ENCODE data around the gene MAD2L2. TPM values are rescaled to one million over a fixed set of nuclear protein-coding genes. Genes with fewer than 3 reads are reported as not detected.

MAD2L2 gene
- total and polyA plus RNA-seq, 9 donors, result 25.1 to 39.9 (median 32.1) TPM

GRCh38 chr1:11684070-11684469, 3.1 kb upstream of the MAD2L2 start:
- H3K27me3 ChIP-seq (ENCODE audit: control insufficient read depth, insufficient read depth, low read length), result peaks cover 18% of the 10 kb centered on the region
- no peak for DNase-seq
- H3K9me3 ChIP-seq (replicated peaks; ENCODE audit: control insufficient read depth, low read depth, low read length), result no peaks in the 10 kb centered on the region
- H3K27ac ChIP-seq (ENCODE audit: low read length), result no peak overlapping the region
- peaks cover 16% of the 10 kb centered on the region for H3K4me1 ChIP-seq (ENCODE audit: control insufficient read depth, insufficient read depth, low read length)
- no peak overlapping the region for H3K4me3 ChIP-seq (ENCODE audit: low read length)
- 0% methylated on average over 1 of the region's 7 CpGs for WGBS (ENCODE audit: insufficient coverage)
- no peaks in the 10 kb centered on the region for H3K36me3 ChIP-seq (ENCODE audit: control insufficient read depth, insufficient read depth, low read length)

DNA sequence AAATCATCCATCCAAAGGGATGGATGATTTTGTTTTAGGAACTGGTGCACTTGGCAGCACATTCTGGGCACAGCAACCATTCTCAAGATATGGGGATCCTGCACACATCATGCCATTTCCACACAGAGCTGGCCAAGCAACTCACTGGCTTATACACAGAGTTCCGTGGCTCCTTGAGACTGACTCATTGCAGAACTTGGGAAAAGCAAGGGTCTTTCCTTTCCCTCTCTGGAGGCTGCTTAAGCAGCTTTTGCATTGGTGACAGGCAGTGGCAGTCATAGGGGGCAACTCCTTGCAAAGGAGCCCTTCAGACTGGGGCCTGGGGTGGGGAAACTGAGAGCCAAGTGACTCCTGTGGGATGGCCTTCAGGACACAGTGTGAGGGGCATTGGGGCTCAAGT, 1.9 kb upstream of the MAD2L2 start:
- no peaks in the 10 kb centered on the region for H3K9me3 ChIP-seq (replicated peaks; ENCODE audit: control insufficient read depth, low read depth, low read length)
- no peak overlapping the region for H3K27ac ChIP-seq (ENCODE audit: low read length)
- H3K27me3 ChIP-seq (ENCODE audit: control insufficient read depth, insufficient read depth, low read length), result peaks cover 11% of the 10 kb centered on the region
- peaks cover under 1% of the 10 kb centered on the region for H3K36me3 ChIP-seq (ENCODE audit: control insufficient read depth, insufficient read depth, low read length)
- no peak overlapping the region for H3K4me3 ChIP-seq (ENCODE audit: low read length)
- WGBS (ENCODE audit: insufficient coverage), result 0% methylated on average over 1 of the region's 1 CpG
- no peak for DNase-seq
- H3K4me1 ChIP-seq (ENCODE audit: control insufficient read depth, insufficient read depth, low read length), result peaks cover 16% of the 10 kb centered on the region

DNA sequence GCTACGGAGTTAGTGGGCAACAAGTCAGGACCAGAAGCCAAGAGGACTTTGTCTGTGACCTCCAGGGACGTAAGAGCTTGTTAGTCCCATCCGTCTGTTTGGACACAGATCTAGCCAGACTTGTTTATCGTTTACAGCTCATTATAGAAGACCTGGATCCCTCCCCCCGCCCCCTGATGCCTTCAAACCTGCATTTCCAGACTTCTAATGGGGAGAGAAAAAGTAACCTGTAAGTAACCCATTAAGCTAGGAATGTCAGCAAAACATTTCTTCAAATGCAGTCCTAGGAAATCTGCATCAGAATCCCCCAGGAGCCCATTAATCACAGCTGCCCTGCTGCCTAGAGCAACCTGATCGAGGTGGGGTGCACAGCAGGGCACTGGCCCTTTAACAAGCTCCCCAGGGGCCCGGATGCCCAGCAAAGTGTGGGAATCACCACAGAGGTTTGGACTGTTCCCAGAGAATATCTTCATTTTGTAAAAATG, 1.4 kb upstream of the MAD2L2 start:
- H3K9me3 ChIP-seq (replicated peaks; ENCODE audit: control insufficient read depth, low read depth, low read length), result no peaks in the 10 kb centered on the region
- peaks cover 10% of the 10 kb centered on the region for H3K27me3 ChIP-seq (ENCODE audit: control insufficient read depth, insufficient read depth, low read length)
- WGBS (ENCODE audit: insufficient coverage), result 3% methylated on average over 4 of the region's 7 CpGs
- H3K4me1 ChIP-seq (ENCODE audit: control insufficient read depth, insufficient read depth, low read length), result peaks cover 16% of the 10 kb centered on the region
- peaks cover 6% of the 10 kb centered on the region for H3K36me3 ChIP-seq (ENCODE audit: control insufficient read depth, insufficient read depth, low read length)
- no peak overlapping the region for H3K4me3 ChIP-seq (ENCODE audit: low read length)
- no peak overlapping the region for H3K27ac ChIP-seq (ENCODE audit: low read length)
- no peak for DNase-seq

- Histone ChIP-seq H3K4me1 (ENCODE audit: control insufficient read depth, insufficient read depth, low read length) (peaks cover 16% of the 10 kb centered on the region), H3K4me3 (ENCODE audit: low read length) (peak overlapping the region; percentile 91), H3K9me3 (replicated peaks; ENCODE audit: control insufficient read depth, low read depth, low read length) (no peaks in the 10 kb centered on the region), H3K27me3 (ENCODE audit: control insufficient read depth, insufficient read depth, low read length) (peaks cover 10% of the 10 kb centered on the region), H3K36me3 (ENCODE audit: control insufficient read depth, insufficient read depth, low read length) (peaks cover 22% of the 10 kb centered on the region), H3K27ac (ENCODE audit: low read length) (peak overlapping the region; percentile 40)
- WGBS (ENCODE audit: insufficient coverage), result 5% methylated on average over 57 of the region's 65 CpGs
- no peak for DNase-seq
Measured at GRCh38 chr1:11680270-11681070, 478 bp downstream of the MAD2L2 start.

DNA sequence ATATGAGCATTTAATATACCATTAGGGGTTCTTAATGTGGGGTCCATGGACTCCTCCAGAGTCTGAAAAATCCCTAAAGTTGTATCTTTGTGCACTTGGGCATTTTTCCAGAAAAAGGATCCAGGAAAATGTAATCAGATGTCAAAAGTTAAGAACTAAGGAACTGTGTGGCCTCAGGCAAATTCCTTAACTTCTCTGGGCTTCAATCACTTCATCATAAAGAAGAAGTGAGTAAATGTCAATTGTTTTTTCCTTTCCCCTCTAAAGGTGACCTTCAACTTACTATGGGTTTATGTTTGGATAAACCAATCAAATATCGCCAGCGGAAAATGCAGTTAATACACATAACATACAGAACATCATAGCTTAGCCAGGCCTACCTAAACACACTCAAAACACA, 2.5 kb downstream of the MAD2L2 start:
- Histone ChIP-seq H3K27ac (ENCODE audit: low read length) (no peak overlapping the region), H3K27me3 (ENCODE audit: control insufficient read depth, insufficient read depth, low read length) (peaks cover 8% of the 10 kb centered on the region), H3K9me3 (replicated peaks; ENCODE audit: control insufficient read depth, low read depth, low read length) (no peaks in the 10 kb centered on the region), H3K36me3 (ENCODE audit: control insufficient read depth, insufficient read depth, low read length) (peaks cover 39% of the 10 kb centered on the region), H3K4me1 (ENCODE audit: control insufficient read depth, insufficient read depth, low read length) (peaks cover 16% of the 10 kb centered on the region), H3K4me3 (ENCODE audit: low read length) (no peak overlapping the region)
- no CpG with 5 or more reads among the region's 2 CpGs for WGBS (ENCODE audit: insufficient coverage)
- no peak for DNase-seq

- no peak overlapping the region for H3K4me3 ChIP-seq (ENCODE audit: low read length)
- WGBS (ENCODE audit: insufficient coverage), result 88% methylated on average over 5 of the region's 10 CpGs
- no peaks in the 10 kb centered on the region for H3K27me3 ChIP-seq (ENCODE audit: control insufficient read depth, insufficient read depth, low read length)
- peaks cover 49% of the 10 kb centered on the region for H3K36me3 ChIP-seq (ENCODE audit: control insufficient read depth, insufficient read depth, low read length)
- peaks cover 9% of the 10 kb centered on the region for H3K4me1 ChIP-seq (ENCODE audit: control insufficient read depth, insufficient read depth, low read length)
- no peaks in the 10 kb centered on the region for H3K9me3 ChIP-seq (replicated peaks; ENCODE audit: control insufficient read depth, low read depth, low read length)
- DNase-seq, result no peak
- H3K27ac ChIP-seq (ENCODE audit: low read length), result no peak overlapping the region
Measured at GRCh38 chr1:11676386-11677103, 4.4 kb downstream of the MAD2L2 start.

DNA sequence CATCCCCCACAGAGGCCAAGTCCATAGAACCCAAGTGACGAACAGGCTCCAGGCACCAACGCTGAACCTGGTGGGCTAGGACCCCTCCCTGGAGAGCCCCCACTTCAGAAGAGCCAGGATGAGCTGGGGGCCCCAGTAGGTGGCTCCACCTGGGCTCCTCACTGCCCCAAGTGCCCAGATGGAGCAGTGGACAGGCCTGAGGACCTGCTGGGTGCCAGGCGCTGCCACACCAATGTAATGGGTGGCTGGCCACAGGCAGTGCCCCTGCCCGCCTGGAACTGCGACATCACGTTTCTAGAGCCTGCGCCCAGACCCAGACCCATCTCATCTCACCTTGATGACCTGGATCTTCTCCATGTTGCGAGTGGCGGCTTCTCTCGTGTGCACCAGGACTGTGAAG, 5.6 kb downstream of the MAD2L2 start:
- no peaks in the 10 kb centered on the region for H3K9me3 ChIP-seq (replicated peaks; ENCODE audit: control insufficient read depth, low read depth, low read length)
- H3K4me1 ChIP-seq (ENCODE audit: control insufficient read depth, insufficient read depth, low read length), result peaks cover 3% of the 10 kb centered on the region
- no peak for DNase-seq
- no peaks in the 10 kb centered on the region for H3K27me3 ChIP-seq (ENCODE audit: control insufficient read depth, insufficient read depth, low read length)
- H3K36me3 ChIP-seq (ENCODE audit: control insufficient read depth, insufficient read depth, low read length), result peaks cover 50% of the 10 kb centered on the region
- 95% methylated on average over 5 of the region's 10 CpGs for WGBS (ENCODE audit: insufficient coverage)
- no peak overlapping the region for H3K27ac ChIP-seq (ENCODE audit: low read length)
- no peak overlapping the region for H3K4me3 ChIP-seq (ENCODE audit: low read length)

DNA sequence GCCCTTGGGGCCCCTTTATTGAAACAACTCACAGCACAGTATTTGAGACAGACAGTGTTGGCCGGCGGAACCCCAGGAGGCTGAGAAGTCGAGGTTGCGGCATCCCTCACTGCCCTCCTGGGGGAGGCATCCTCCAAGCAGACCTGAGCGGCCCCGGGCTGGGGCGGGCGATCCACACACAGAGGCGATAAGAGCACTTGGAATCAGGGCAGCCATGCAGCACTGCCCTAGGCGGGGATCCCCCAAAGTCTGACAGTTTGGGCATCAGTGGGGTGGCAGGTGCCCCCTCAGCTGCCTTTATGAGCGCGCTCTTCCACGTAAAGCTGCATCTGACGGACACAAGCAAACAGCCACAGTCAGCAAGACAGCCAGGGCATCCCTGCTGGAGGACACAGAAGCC, 6.5 kb downstream of the MAD2L2 start:
- no peaks in the 10 kb centered on the region for H3K4me1 ChIP-seq (ENCODE audit: control insufficient read depth, insufficient read depth, low read length)
- DNase-seq, result no peak
- no peak overlapping the region for H3K27ac ChIP-seq (ENCODE audit: low read length)
- H3K4me3 ChIP-seq (ENCODE audit: low read length), result no peak overlapping the region
- H3K27me3 ChIP-seq (ENCODE audit: control insufficient read depth, insufficient read depth, low read length), result no peaks in the 10 kb centered on the region
- no peaks in the 10 kb centered on the region for H3K9me3 ChIP-seq (replicated peaks; ENCODE audit: control insufficient read depth, low read depth, low read length)
- 94% methylated on average over 14 of the region's 14 CpGs for WGBS (ENCODE audit: insufficient coverage)
- H3K36me3 ChIP-seq (ENCODE audit: control insufficient read depth, insufficient read depth, low read length), result peaks cover 53% of the 10 kb centered on the region

GRCh38 chr1:11673089-11673769, 7.7 kb downstream of the MAD2L2 start:
- no peaks in the 10 kb centered on the region for H3K9me3 ChIP-seq (replicated peaks; ENCODE audit: control insufficient read depth, low read depth, low read length)
- no peak for DNase-seq
- H3K4me3 ChIP-seq (ENCODE audit: low read length), result no peak overlapping the region
- H3K27me3 ChIP-seq (ENCODE audit: control insufficient read depth, insufficient read depth, low read length), result no peaks in the 10 kb centered on the region
- H3K36me3 ChIP-seq (ENCODE audit: control insufficient read depth, insufficient read depth, low read length), result peaks cover 56% of the 10 kb centered on the region
- no peak overlapping the region for H3K27ac ChIP-seq (ENCODE audit: low read length)
- no peaks in the 10 kb centered on the region for H3K4me1 ChIP-seq (ENCODE audit: control insufficient read depth, insufficient read depth, low read length)
- WGBS (ENCODE audit: insufficient coverage), result 91% methylated on average over 14 of the region's 14 CpGs
